ENCODE results near the gene NAV2.

The NAV2 gene

GRCh38 chr11:19929655-19930054, 217.0 kb downstream of the NAV2 start:
- no peak for DNase-seq (ENCODE audit: low read depth)

- DNase-seq (ENCODE audit: low read depth) = no peak
Observed at GRCh38 chr11:19931141-19931770, 218.6 kb downstream of the NAV2 start.

GRCh38 chr11:19931771-19932369, 219.2 kb downstream of the NAV2 start:
- no peak for DNase-seq (ENCODE audit: low read depth)

- DNase-seq (ENCODE audit: low read depth) = no peak
Observed at GRCh38 chr11:19933132-19933735, 220.6 kb downstream of the NAV2 start.

GRCh38 chr11:19933801-19934488, 221.3 kb downstream of the NAV2 start:
- DNase-seq (ENCODE audit: low read depth) = no peak

- no peak for DNase-seq (ENCODE audit: low read depth)
Observed at GRCh38 chr11:19934828-19935259, 222.2 kb downstream of the NAV2 start.

GRCh38 chr11:19935507-19935906, 222.9 kb downstream of the NAV2 start:
- DNase-seq (ENCODE audit: low read depth) = no peak

- DNase-seq (ENCODE audit: low read depth) = no peak
Observed at GRCh38 chr11:19936461-19936860, 223.8 kb downstream of the NAV2 start.

GRCh38 chr11:19938169-19938856, 225.7 kb downstream of the NAV2 start:
- DNase-seq (ENCODE audit: low read depth) = no peak

GRCh38 chr11:19938866-19939265, 226.2 kb downstream of the NAV2 start:
- DNase-seq (ENCODE audit: low read depth) = no peak

- DNase-seq (ENCODE audit: low read depth) = no peak
Observed at GRCh38 chr11:19939415-19939929, 226.8 kb downstream of the NAV2 start.

GRCh38 chr11:19940831-19941230, 228.2 kb downstream of the NAV2 start:
- DNase-seq (ENCODE audit: low read depth) = no peak

GRCh38 chr11:19946681-19947080, 234.0 kb downstream of the NAV2 start:
- no peak for DNase-seq (ENCODE audit: low read depth)

- DNase-seq (ENCODE audit: low read depth) = no peak
Observed at GRCh38 chr11:19947537-19948114, 235.0 kb downstream of the NAV2 start.

- no peak for DNase-seq (ENCODE audit: low read depth)
Observed at GRCh38 chr11:19949606-19950005, 237.0 kb downstream of the NAV2 start.

- DNase-seq (ENCODE audit: low read depth) = no peak
Observed at GRCh38 chr11:19951558-19952115, 239.0 kb downstream of the NAV2 start.

GRCh38 chr11:19952116-19952605, 239.5 kb downstream of the NAV2 start:
- no peak for DNase-seq (ENCODE audit: low read depth)

- no peak for DNase-seq (ENCODE audit: low read depth)
Observed at GRCh38 chr11:19952911-19953310, 240.3 kb downstream of the NAV2 start.

- no peak for DNase-seq (ENCODE audit: low read depth)
Observed at GRCh38 chr11:19953336-19953735, 240.7 kb downstream of the NAV2 start.

GRCh38 chr11:19953909-19954308, 241.3 kb downstream of the NAV2 start:
- peak; percentile 79 for DNase-seq (ENCODE audit: low read depth)

- no peak for DNase-seq (ENCODE audit: low read depth)
Observed at GRCh38 chr11:19954899-19955298, 242.3 kb downstream of the NAV2 start.

Data from non-pigmented ciliary epithelial cell (primary cell).